ELF-1 (cell line): ENCODE data around the gene ZNRF1.
A peak's percentile ranks its signal among the peaks of the same experiment; 100 is the strongest.

Experiments used
- DNase-seq: peaks from one replicate; pipeline ENCODE4 v3.0.0-alpha.2; 2016; ENCODE audit warnings: low read depth, low spot score

The ZNRF1 gene

DNA sequence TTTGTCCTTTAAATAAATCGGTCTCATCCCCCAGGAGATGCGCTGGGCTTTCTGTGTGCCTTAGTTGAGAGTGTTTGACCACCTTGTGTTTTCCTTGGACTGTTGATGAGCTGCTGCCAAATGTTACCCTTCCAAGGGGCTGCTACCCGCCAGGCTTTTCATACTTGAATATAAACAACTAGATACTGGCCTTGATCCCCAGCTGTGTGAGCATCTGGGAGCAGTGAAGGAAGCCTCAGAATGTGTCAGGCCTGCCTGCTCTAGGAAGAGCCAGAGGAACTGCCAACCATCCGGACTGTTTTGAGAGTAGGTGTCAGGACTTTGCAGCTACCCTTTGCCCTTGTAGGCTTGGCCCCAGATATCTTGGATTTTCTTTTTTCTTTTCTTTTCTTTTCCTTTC is 60.0 kb downstream of the ZNRF1 start:
- DNase-seq, result no peak

- no peak for DNase-seq
Observed at GRCh38 chr16:75059411-75059810, 60.6 kb downstream of the ZNRF1 start.

GRCh38 chr16:75060723-75061122 is 61.9 kb downstream of the ZNRF1 start:
- no peak for DNase-seq

DNA sequence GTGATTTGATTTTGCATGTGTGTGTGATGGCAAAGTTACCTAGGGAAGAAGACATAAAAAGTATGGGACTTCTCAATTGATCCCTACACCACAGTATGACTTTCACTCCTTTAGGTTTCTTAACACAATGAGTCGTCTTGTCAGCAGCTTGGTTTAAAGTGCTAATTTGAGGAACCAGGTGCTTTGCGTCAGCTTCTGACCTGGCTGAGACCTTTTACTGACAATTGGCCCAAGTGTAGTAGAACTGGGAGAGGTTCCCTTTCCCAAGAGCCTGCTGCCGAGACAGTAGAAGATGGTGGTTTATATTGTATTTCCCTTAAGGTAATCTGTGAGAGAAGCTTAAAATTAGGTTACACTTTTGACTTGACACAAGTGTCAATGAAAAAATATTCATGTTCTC is 62.8 kb downstream of the ZNRF1 start:
- DNase-seq, result no peak

- peak; percentile 67 for DNase-seq
Observed at GRCh38 chr16:75062135-75062975, 63.5 kb downstream of the ZNRF1 start.

DNA sequence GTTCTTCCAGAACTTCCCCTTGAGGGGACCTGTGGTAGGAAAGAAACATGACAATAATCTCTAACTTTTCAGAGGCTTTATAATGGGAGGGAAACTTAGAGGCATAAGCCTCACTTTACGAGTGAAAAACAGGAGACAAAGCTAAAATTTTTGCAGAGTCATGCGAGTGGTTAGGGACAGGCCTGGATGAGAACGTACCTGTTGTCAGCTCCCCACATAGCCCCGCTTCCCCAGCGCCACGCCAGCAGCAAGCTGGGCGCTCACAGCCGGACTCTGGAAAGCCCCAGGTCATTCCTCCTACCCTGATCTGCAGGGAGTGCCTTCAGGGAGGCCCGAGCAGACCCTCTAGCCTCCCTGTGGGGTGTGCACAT is 64.1 kb downstream of the ZNRF1 start:
- DNase-seq, result peak; percentile 35

GRCh38 chr16:75063549-75064088 is 64.8 kb downstream of the ZNRF1 start:
- no peak for DNase-seq

- DNase-seq, result no peak
Observed at GRCh38 chr16:75064403-75065148, 65.8 kb downstream of the ZNRF1 start.

GRCh38 chr16:75065149-75065505 is 66.3 kb downstream of the ZNRF1 start:
- DNase-seq, result no peak

DNA sequence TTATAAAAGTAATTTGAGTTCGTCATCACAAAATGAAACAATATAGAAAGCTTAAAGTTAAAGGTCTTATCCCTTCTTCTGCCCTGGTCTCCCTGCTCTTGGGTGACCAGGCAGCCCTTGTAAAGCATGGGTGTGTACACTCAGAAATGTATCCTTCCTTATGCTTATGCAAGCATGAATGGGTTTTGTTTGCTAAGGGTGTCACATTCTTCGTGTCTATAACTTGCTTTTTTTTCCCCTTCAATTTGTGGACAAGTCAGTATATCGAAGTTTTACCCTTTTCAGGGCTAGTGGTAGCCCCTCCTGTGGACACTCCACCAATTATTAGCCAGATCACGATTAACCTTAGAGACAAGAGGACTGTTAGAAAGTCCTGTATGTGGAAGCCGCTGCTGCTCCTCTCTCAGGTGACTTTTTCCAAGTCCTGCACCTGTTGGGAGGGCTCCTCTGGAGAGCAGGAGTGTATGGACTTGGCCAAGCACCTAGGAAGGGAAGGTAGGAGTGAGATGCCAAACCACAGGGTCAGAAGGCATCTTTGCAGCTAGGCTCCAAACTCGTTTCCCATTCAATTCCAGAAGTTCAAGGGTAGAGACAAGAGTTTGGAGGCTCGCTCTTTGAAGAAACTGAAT is 66.8 kb downstream of the ZNRF1 start:
- no peak for DNase-seq

DNA sequence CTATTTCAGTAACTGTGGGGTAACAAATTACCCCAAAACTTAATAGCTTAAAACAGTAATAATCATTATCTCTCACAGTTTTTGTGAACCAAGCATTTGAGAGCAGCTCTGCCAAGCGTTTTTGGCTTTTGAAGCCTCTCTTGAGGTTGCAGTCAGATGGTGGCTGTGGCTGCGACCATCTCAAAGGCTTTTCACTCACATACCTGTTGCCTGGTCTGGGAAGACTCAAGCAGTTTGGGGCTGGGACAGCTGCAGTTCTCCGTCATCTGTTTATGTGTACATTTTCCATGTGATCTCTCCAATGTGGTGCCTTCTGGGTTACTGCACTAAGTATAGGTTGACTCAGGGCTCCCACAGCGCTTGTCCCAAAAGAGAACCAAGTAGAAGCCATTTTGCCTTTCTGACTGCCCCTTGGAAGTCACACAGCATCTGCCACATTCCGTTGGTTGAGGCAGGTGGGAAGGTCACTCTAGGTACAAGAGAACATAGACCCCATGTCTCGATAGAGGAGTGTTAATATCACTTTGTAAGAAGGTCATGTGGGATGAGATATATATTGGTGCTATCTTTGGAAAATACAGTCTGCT is 68.1 kb downstream of the ZNRF1 start:
- no peak for DNase-seq

GRCh38 chr16:75068085-75069031 is 69.5 kb downstream of the ZNRF1 start:
- DNase-seq, result no peak

DNA sequence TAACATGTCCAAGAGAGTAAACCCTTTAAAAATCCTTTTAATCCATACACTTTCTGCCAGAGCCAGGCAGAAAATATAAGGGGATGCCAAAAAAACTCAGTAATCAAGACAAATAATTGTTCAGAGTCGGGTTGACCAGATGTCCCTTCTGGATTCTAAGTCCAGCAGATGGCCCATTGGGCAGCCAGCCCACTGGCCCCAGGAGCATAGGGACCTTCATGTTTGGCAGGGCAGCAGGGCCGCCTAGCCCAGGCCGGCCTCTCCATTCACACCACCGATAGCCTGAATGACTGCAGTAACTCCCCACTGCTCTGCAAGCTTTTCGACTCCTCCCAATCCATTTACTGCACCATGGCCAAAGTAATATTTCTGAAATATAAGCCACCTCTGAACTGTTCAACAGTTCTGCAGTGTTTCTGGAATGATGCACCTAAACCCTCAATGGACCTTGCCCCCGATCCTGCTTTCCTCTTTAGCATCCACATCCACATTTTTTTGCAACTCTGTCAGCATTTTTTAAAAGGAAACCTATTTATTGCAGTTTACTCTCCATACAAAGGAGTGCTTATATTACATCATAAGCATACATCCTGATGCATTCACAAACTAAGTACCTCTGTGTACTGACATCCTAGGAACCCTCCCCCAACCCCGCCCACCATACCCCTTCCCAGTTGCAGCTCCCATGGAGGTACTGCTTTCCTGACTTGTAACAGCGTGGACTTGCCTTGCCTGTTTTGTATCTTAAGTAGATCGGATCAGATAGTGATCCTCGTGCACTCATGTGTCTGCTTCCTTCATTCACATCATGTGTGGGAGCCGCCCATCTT is 71.4 kb downstream of the ZNRF1 start:
- DNase-seq, result no peak

- DNase-seq, result no peak
Observed at GRCh38 chr16:75071621-75072020, 72.8 kb downstream of the ZNRF1 start.

GRCh38 chr16:75072239-75072947 is 73.6 kb downstream of the ZNRF1 start:
- DNase-seq, result no peak

GRCh38 chr16:75073545-75074303 is 74.9 kb downstream of the ZNRF1 start:
- DNase-seq, result no peak

GRCh38 chr16:75074304-75074793 is 75.5 kb downstream of the ZNRF1 start:
- no peak for DNase-seq

- DNase-seq, result no peak
Observed at GRCh38 chr16:75074920-75075687, 76.3 kb downstream of the ZNRF1 start.
